ENCODE results near the gene PAQR3. TPM values are rescaled to one million over a fixed set of nuclear protein-coding genes. Genes with fewer than 3 reads are reported as not detected.

PAQR3 gene
- total RNA-seq, 1 donor from 2014 or later = 29.0 TPM

- Histone ChIP-seq H3K79me2 (ENCODE audit: insufficient read depth, low read length) (no peaks in the 10 kb centered on the region), H3K9me3 (ENCODE audit: insufficient read depth, low read depth, low read length) (no peaks in the 10 kb centered on the region), H3K27me3 (ENCODE audit: insufficient read depth, low read length) (no peaks in the 10 kb centered on the region), H4K20me1 (ENCODE audit: insufficient read depth, low read length) (no peaks in the 10 kb centered on the region), H3K4me1 (ENCODE audit: insufficient read depth, low read length) (no peaks in the 10 kb centered on the region), H3K36me3 (ENCODE audit: insufficient read depth, low read length) (no peaks in the 10 kb centered on the region), H3K4me2 (ENCODE audit: low read length) (no peak overlapping the region), H3K4me3 (ENCODE audit: insufficient read depth, low read depth, low read length) (no peak overlapping the region), H2AFZ (ENCODE audit: low read depth, low read length) (no peak overlapping the region), H3K9ac (ENCODE audit: low read length) (no peak overlapping the region), H3K27ac (ENCODE audit: low read depth, low read length) (no peak overlapping the region)
- H3K27me3 Mint-ChIP-seq (ENCODE audit: low read depth, unreplicated experiment) = no peaks in the 10 kb centered on the region
- FAIRE-seq = no peak
- H3K36me3 Mint-ChIP-seq (ENCODE audit: low read depth, unreplicated experiment) = peaks cover 3% of the 10 kb centered on the region
- no peak overlapping the region for H3K4me3 Mint-ChIP-seq (ENCODE audit: unreplicated experiment)
- H3K4me1 Mint-ChIP-seq (ENCODE audit: low read depth, unreplicated experiment) = no peaks in the 10 kb centered on the region
- H3K9me3 Mint-ChIP-seq (ENCODE audit: unreplicated experiment) = no peaks in the 10 kb centered on the region
- no peak for DNase-seq (ENCODE audit: low read depth)
- H3K27ac Mint-ChIP-seq (ENCODE audit: unreplicated experiment) = no peak overlapping the region
- TF ChIP-seq CTCF (IDR thresholded peaks at IDR 0.05; ENCODE audit: insufficient read depth, low read depth, low read length) = no peak
- no peak for TF ChIP-seq EZH2 (IDR thresholded peaks at IDR 0.05; ENCODE audit: insufficient read depth, low read length)
Observed at GRCh38 chr4:78901882-78902281, 37.4 kb downstream of the PAQR3 start.

GRCh38 chr4:78899302-78899701 is 39.9 kb downstream of the PAQR3 start:
- peaks cover 6% of the 10 kb centered on the region for H3K36me3 Mint-ChIP-seq (ENCODE audit: low read depth, unreplicated experiment)
- no peak overlapping the region for H3K27ac ChIP-seq (ENCODE audit: low read depth, low read length)
- TF ChIP-seq EZH2 (IDR thresholded peaks at IDR 0.05; ENCODE audit: insufficient read depth, low read length) = no peak
- TF ChIP-seq CTCF (IDR thresholded peaks at IDR 0.05; ENCODE audit: insufficient read depth, low read depth, low read length) = no peak
- H3K4me1 Mint-ChIP-seq (ENCODE audit: low read depth, unreplicated experiment) = no peaks in the 10 kb centered on the region
- no peak for FAIRE-seq
- no peak overlapping the region for H2AFZ ChIP-seq (ENCODE audit: low read depth, low read length)
- H4K20me1 ChIP-seq (ENCODE audit: insufficient read depth, low read length) = no peaks in the 10 kb centered on the region
- no peak overlapping the region for H3K27ac Mint-ChIP-seq (ENCODE audit: unreplicated experiment)
- no peak overlapping the region for H3K4me2 ChIP-seq (ENCODE audit: low read length)
- no peak overlapping the region for H3K4me3 Mint-ChIP-seq (ENCODE audit: unreplicated experiment)
- no peaks in the 10 kb centered on the region for H3K27me3 Mint-ChIP-seq (ENCODE audit: low read depth, unreplicated experiment)
- H3K4me1 ChIP-seq (ENCODE audit: insufficient read depth, low read length) = no peaks in the 10 kb centered on the region
- H3K9ac ChIP-seq (ENCODE audit: low read length) = no peak overlapping the region
- H3K36me3 ChIP-seq (ENCODE audit: insufficient read depth, low read length) = no peaks in the 10 kb centered on the region
- H3K9me3 ChIP-seq (ENCODE audit: insufficient read depth, low read depth, low read length) = no peaks in the 10 kb centered on the region
- no peak overlapping the region for H3K4me3 ChIP-seq (ENCODE audit: insufficient read depth, low read depth, low read length)
- H3K27me3 ChIP-seq (ENCODE audit: insufficient read depth, low read length) = no peaks in the 10 kb centered on the region
- DNase-seq (ENCODE audit: low read depth) = no peak
- no peaks in the 10 kb centered on the region for H3K79me2 ChIP-seq (ENCODE audit: insufficient read depth, low read length)
- no peaks in the 10 kb centered on the region for H3K9me3 Mint-ChIP-seq (ENCODE audit: unreplicated experiment)

GRCh38 chr4:78889955-78890354 is 49.3 kb downstream of the PAQR3 start:
- Mint-ChIP-seq H3K9me3 (ENCODE audit: unreplicated experiment) (no peaks in the 10 kb centered on the region), H3K27ac (ENCODE audit: unreplicated experiment) (no peak overlapping the region), H3K36me3 (ENCODE audit: low read depth, unreplicated experiment) (peaks cover 3% of the 10 kb centered on the region), H3K27me3 (ENCODE audit: low read depth, unreplicated experiment) (no peaks in the 10 kb centered on the region), H3K4me3 (ENCODE audit: unreplicated experiment) (no peak overlapping the region), H3K4me1 (ENCODE audit: low read depth, unreplicated experiment) (peaks cover 10% of the 10 kb centered on the region)
- Histone ChIP-seq H3K4me1 (ENCODE audit: insufficient read depth, low read length) (no peaks in the 10 kb centered on the region), H3K27me3 (ENCODE audit: insufficient read depth, low read length) (no peaks in the 10 kb centered on the region), H3K4me3 (ENCODE audit: insufficient read depth, low read depth, low read length) (no peak overlapping the region), H4K20me1 (ENCODE audit: insufficient read depth, low read length) (no peaks in the 10 kb centered on the region), H3K9me3 (ENCODE audit: insufficient read depth, low read depth, low read length) (no peaks in the 10 kb centered on the region), H3K79me2 (ENCODE audit: insufficient read depth, low read length) (no peaks in the 10 kb centered on the region), H3K36me3 (ENCODE audit: insufficient read depth, low read length) (peaks cover 12% of the 10 kb centered on the region), H3K9ac (ENCODE audit: low read length) (no peak overlapping the region), H3K27ac (ENCODE audit: low read depth, low read length) (no peak overlapping the region), H3K4me2 (ENCODE audit: low read length) (no peak overlapping the region), H2AFZ (ENCODE audit: low read depth, low read length) (no peak overlapping the region)
- DNase-seq (ENCODE audit: low read depth) = no peak
- no peak for FAIRE-seq
- TF ChIP-seq EZH2 (IDR thresholded peaks at IDR 0.05; ENCODE audit: insufficient read depth, low read length) (no peak), CTCF (IDR thresholded peaks at IDR 0.05; ENCODE audit: insufficient read depth, low read depth, low read length) (no peak)
